Memory B cell (primary cell): Measurements from ENCODE around the gene ACRBP.
"Not testable (repeated sequence)": the region's sequence is repeated elsewhere in the genome, so short reads cannot be mapped to it uniquely, and the experiment has no call there.

Source experiments
- ATAC-seq: fragments of 150-1000 bp; cut with Tn5 transposase; 2 replicates; pipeline ENCODE4 v1.10.0; 2021; ENCODE audit warnings: low read depth, mild to moderate bottlenecking, moderate library complexity
- DNase-seq, 2 donors: peaks; one replicate each; pipeline ENCODE4 v3.0.0; 2022; ENCODE audit warnings: low spot score in 2 of 2
- H3K27ac Mint-ChIP-seq: one replicate; pipeline ENCODE4 v1.8.0; 2022; ENCODE audit warnings: mild to moderate bottlenecking, moderate library complexity, mixed read lengths
- H3K27me3 Mint-ChIP-seq: one replicate; pipeline ENCODE4 v1.8.0; 2022; ENCODE audit warnings: mixed read lengths
- H3K36me3 Mint-ChIP-seq: one replicate; pipeline ENCODE4 v1.8.0; 2022; ENCODE audit warnings: mild to moderate bottlenecking, mixed read lengths
- H3K4me1 Mint-ChIP-seq: one replicate; pipeline ENCODE4 v1.8.0; 2022; ENCODE audit warnings: mixed read lengths
- H3K4me3 Mint-ChIP-seq: one replicate; pipeline ENCODE4 v1.8.0; 2022; ENCODE audit warnings: mild to moderate bottlenecking, moderate library complexity, mixed read lengths
- H3K9me3 Mint-ChIP-seq: one replicate; pipeline ENCODE4 v1.8.0; 2022; ENCODE audit warnings: mixed read lengths

Gene ACRBP

DNA sequence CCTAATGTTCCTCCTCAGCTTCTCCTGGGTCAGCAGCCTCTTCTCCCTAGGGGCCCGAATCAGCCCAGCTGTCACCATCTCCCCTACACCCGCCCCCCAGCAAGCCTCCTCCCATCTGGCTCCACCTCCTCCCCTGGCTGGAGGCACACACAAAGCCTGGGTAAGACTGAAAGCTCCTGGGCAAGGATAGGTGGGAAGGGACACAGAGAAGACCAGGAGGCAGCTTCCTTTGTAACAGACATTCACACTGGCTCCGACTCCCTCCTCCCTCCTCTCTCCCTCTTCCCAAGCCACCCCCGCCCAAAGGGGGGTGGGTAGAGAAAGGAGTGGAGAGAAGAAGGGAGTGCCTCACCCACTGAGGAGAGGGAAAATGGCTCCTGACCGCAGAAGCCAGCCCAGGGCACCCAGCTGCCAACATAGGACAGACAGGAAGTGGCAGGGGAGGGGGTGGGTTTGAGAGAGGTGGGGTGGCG, 44.1 kb downstream of the ACRBP start:
- DNase-seq (no peak), ATAC-seq (no peak)
- no peaks in the 10 kb centered on the region for H3K9me3 Mint-ChIP-seq
- H3K36me3 Mint-ChIP-seq: peaks cover 32% of the 10 kb centered on the region
- H3K27ac Mint-ChIP-seq: peak overlapping the region; percentile 46
- peak overlapping the region; percentile 58 for H3K4me3 Mint-ChIP-seq
- H3K4me1 Mint-ChIP-seq: peaks cover 33% of the 10 kb centered on the region
- no peaks in the 10 kb centered on the region for H3K27me3 Mint-ChIP-seq

DNA sequence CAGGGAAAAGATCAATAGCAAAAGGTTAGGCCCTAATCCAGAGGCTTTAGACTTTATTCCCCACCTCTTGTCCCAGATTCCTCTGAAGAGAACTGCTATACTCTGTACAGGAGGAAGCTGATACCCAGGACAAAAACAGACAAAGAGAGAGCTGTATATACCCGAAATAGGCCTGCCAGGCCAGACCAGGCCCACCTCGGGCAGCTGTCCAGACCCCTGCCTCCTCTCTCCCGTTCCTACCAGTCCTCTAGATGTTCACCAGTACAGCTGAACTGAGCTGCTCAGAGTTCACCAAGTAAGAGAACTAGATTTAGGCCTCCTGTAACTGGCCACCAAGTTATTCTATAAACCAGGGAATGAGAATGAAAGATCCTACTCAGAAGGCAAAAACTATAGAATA, 44.7 kb downstream of the ACRBP start:
- ATAC-seq (no peak), DNase-seq (no peak)
- Mint-ChIP-seq H3K4me1 (peaks cover 33% of the 10 kb centered on the region), H3K36me3 (peaks cover 38% of the 10 kb centered on the region), H3K27ac (peak overlapping the region; percentile 46), H3K27me3 (no peaks in the 10 kb centered on the region), H3K4me3 (no peak overlapping the region), H3K9me3 (no peaks in the 10 kb centered on the region)

- not testable (repeated sequence) for H3K9me3 Mint-ChIP-seq, DNase-seq, H3K27me3 Mint-ChIP-seq, H3K4me3 Mint-ChIP-seq, H3K4me1 Mint-ChIP-seq
- ATAC-seq: peak; percentile 58
- Mint-ChIP-seq H3K36me3 (peaks cover 56% of the 10 kb centered on the region), H3K27ac (peak overlapping the region; percentile 53)
These were observed 51.6 kb downstream of the ACRBP start for GRCh38 chr12:6595673-6596072.

DNA sequence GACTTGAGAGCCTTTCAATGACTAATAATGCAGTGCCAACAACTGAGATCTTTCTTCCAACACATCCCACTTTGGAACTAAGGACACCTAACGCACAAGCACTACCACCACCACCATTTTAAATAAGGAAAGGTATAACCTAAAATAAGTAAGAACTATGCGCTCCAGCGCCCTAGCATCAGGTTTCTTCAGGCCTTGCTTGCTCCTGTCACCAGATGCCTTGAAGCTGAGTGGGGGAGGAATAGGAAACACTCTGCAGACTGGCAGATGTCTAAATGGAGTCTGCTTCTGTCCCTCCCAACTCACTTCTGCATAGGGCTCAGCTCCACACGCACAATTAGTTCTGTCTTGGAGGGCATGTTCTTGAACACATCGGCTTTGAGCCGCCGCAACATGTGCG, 55.1 kb downstream of the ACRBP start:
- no peaks in the 10 kb centered on the region for H3K9me3 Mint-ChIP-seq
- no peak overlapping the region for H3K4me3 Mint-ChIP-seq
- ATAC-seq (no peak), DNase-seq (no peak)
- H3K27ac Mint-ChIP-seq: peak overlapping the region; percentile 18
- peaks cover 45% of the 10 kb centered on the region for H3K36me3 Mint-ChIP-seq
- H3K27me3 Mint-ChIP-seq: no peaks in the 10 kb centered on the region
- peaks cover 5% of the 10 kb centered on the region for H3K4me1 Mint-ChIP-seq
